K562 (cell line): ENCODE data around the gene AVPI1.

ENCODE experiments used
- ESRRA ChIP-seq: fragments of 450-650 bp; IDR thresholded peaks from 2 replicates; pipeline ENCODE4 v1.6.1; 2014; ENCODE audit warnings: low read depth, mild to moderate bottlenecking, moderate library complexity, borderline replicate concordance
- EZH2 ChIP-seq: IDR thresholded peaks from 2 replicates; pipeline ENCODE4 v1.6.1; 2012; ENCODE audit warnings: low read depth, mild to moderate bottlenecking, inconsistent platforms, low read length, borderline replicate concordance
- FOXP1 ChIP-seq: sonication (generic); formaldehyde crosslinking; IDR thresholded peaks from 2 replicates; pipeline ENCODE4 v1.8.0; 2022; ENCODE audit warnings: mild to moderate bottlenecking, missing genetic modification reagents
- KAT2B ChIP-seq: IDR thresholded peaks from one replicate; pipeline ENCODE4 v1.6.1; 2012; ENCODE audit warnings: low read depth, mild to moderate bottlenecking, control low read depth, inconsistent platforms, low read length, moderate library complexity
- NR3C1 ChIP-seq: sonication (generic); formaldehyde crosslinking; IDR thresholded peaks from 2 replicates; pipeline ENCODE4 v1.8.1; 2022; ENCODE audit warnings: missing genetic modification reagents
- ZNF121 ChIP-seq: sonication (generic); formaldehyde crosslinking; conservative IDR thresholded peaks from 2 replicates; pipeline ENCODE4 v1.8.0; 2022; ENCODE audit warnings: missing genetic modification reagents
- ZNF124 ChIP-seq: sonication (generic); formaldehyde crosslinking; IDR thresholded peaks from 2 replicates; pipeline ENCODE4 v1.8.1; 2022; ENCODE audit warnings: missing genetic modification reagents

- TF ChIP-seq KAT2B (no peak), ZNF124 (CRISPR knock-in tag) (no peak), ZNF121 (no peak), NR3C1 (no peak), ESRRA (no peak), EZH2 (no peak), FOXP1 (CRISPR knock-in tag) (no peak)
These were observed 1.0 kb upstream of the AVPI1 start for GRCh38 chr10:97687785-97688781.
